MCF 10A (cell line): ENCODE measurements around the gene RBM12. TPM values are rescaled to one million over a fixed set of nuclear protein-coding genes. Genes with fewer than 3 reads are reported as not detected.
A peak's percentile ranks its signal among the peaks of the same experiment; 100 is the strongest.
"Not testable (repeated sequence)": the region's sequence is repeated elsewhere in the genome, so short reads cannot be mapped to it uniquely, and the experiment has no call there.

Source experiments
- BruUV-seq: library from RNA; stranded (reverse); fragments of 400-500 nt; replicated peaks from 2 replicates; lab custom pipeline; 2021; lab: Mats Ljungman, UMichigan
- CTCF ChIA-PET: fragments of 300-600 bp; sonication (Branson Sonifier 250); formaldehyde crosslinking; extraction: SDS; loops from one replicate; lab custom pipeline; 2021; ENCODE audit warnings: antibody characterized with exemption, inconsistent platforms; lab: Yijun Ruan, JAX
- POLR2A ChIA-PET: fragments of 300-600, 350-650 bp; sonication (Branson Sonifier 250); formaldehyde crosslinking; extraction: SDS; loops from one replicate; lab custom pipeline; 2020; ENCODE audit warnings: antibody characterized with exemption, inconsistent platforms; lab: Yijun Ruan, JAX
- DNase-seq: peaks from one replicate; pipeline ENCODE4 v3.0.0-alpha.2; 2018; ENCODE audit not compliant: unreplicated experiment
- H3K27ac Mint-ChIP-seq: one replicate; pipeline ENCODE4 v1.8.0; 2022; ENCODE audit warnings: mild to moderate bottlenecking, low read depth, mixed read lengths; ENCODE audit not compliant: unreplicated experiment
- H3K27me3 Mint-ChIP-seq: one replicate; pipeline ENCODE4 v1.8.0; 2022; ENCODE audit warnings: mixed read lengths; ENCODE audit not compliant: insufficient read depth, unreplicated experiment
- H3K36me3 Mint-ChIP-seq: one replicate; pipeline ENCODE4 v1.8.0; 2022; ENCODE audit warnings: mild to moderate bottlenecking, moderate library complexity, mixed read lengths; ENCODE audit not compliant: insufficient read depth, unreplicated experiment
- H3K4me1 Mint-ChIP-seq: one replicate; pipeline ENCODE4 v1.8.0; 2022; ENCODE audit warnings: mixed read lengths; ENCODE audit not compliant: insufficient read depth, unreplicated experiment
- H3K4me3 Mint-ChIP-seq: one replicate; pipeline ENCODE4 v1.8.0; 2022; ENCODE audit warnings: mild to moderate bottlenecking, moderate library complexity, mixed read lengths; ENCODE audit not compliant: unreplicated experiment
- H3K9me3 Mint-ChIP-seq: one replicate; pipeline ENCODE4 v1.8.0; 2022; ENCODE audit warnings: mixed read lengths; ENCODE audit not compliant: unreplicated experiment
- intact Hi-C: fragments of 100-400 bp; cut with micrococcal nuclease; formaldehyde crosslinking; loops from 2 replicates; pipeline ENCODE4 v1.14.1; 2022
- total RNA-seq: library from RNA; stranded (reverse); gene quantifications from 2 replicates; pipeline ENCODE4 v1.2.3, GENCODE V29; 2022
- TF ChIP-seq, protein P1 (sequence below): fragments of 200-600 bp; IDR thresholded peaks from one replicate; pipeline ENCODE4 v1.8.0; 2022; ENCODE audit warnings: antibody characterized with exemption, mild to moderate bottlenecking; ENCODE audit not compliant: unreplicated experiment

RBM12 gene
- total RNA-seq, 1 experiment from 2014 or later: 60.1 TPM

DNA sequence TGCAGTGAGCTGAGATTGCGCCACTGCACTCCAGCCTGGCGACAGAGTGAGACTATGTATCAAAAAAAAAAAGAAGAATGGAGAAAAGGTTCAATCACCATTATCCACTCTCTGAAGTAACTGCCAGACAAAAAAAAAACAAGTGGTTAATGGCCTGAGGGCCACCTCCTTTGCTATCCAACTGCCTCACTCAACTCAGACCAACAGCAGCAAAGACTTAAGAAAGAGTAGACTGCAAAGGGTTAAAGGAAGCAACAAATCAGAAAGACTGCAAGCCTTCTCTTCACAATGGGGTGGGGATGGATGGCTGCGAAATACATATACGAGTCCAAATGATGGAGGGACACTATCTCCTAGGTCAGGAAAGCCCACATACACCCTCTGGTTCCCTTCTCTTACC is 31.3 kb upstream of the RBM12 start:
- intact Hi-C loops: no loop called here
- H3K9me3 Mint-ChIP-seq: no peaks in the 10 kb centered on the region
- H3K4me1 Mint-ChIP-seq: peaks cover 14% of the 10 kb centered on the region
- ChIA-PET POLR2A (no interaction called here), CTCF (interaction anchor here (0.6 kb wide), 1 partner anchor 100 kb away, joined by 3 read pairs; no protein-coding TSS in a partner anchor)
- no peak for DNase-seq
- no peaks in the 10 kb centered on the region for H3K27me3 Mint-ChIP-seq
- BruUV-seq: no TSS peak
- H3K4me3 Mint-ChIP-seq: no peak overlapping the region
- TF ChIP-seq, protein P1, sequence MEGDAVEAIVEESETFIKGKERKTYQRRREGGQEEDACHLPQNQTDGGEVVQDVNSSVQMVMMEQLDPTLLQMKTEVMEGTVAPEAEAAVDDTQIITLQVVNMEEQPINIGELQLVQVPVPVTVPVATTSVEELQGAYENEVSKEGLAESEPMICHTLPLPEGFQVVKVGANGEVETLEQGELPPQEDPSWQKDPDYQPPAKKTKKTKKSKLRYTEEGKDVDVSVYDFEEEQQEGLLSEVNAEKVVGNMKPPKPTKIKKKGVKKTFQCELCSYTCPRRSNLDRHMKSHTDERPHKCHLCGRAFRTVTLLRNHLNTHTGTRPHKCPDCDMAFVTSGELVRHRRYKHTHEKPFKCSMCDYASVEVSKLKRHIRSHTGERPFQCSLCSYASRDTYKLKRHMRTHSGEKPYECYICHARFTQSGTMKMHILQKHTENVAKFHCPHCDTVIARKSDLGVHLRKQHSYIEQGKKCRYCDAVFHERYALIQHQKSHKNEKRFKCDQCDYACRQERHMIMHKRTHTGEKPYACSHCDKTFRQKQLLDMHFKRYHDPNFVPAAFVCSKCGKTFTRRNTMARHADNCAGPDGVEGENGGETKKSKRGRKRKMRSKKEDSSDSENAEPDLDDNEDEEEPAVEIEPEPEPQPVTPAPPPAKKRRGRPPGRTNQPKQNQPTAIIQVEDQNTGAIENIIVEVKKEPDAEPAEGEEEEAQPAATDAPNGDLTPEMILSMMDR: no peak
- peaks cover 74% of the 10 kb centered on the region for H3K36me3 Mint-ChIP-seq
- H3K27ac Mint-ChIP-seq: no peak overlapping the region

DNA sequence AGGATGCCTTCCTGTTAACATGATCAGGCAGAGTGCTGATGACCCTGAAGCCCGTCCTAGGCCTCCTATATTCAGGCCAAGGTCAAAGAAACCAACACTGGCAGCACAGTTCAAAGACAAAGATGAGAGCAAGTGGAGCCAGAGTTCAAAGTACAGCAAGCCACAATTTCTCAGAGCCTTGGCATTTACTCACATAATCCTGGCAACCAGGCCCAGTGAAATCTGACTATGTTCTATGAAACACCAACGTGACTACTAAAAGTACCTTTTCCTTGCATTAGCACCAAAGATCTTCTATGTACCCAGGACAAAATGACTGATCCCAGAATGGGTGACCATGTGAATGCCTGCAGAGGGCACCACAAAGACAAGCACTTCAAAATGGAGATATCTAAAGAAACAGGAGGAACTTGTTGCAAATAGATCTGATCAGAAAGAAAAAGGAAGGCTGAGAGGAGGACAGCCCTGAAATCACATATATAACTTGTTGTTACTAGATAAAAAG is 30.6 kb upstream of the RBM12 start:
- CTCF ChIA-PET: no interaction called here
- TF ChIP-seq, protein P1: no peak
- Mint-ChIP-seq H3K27ac (peak overlapping the region; percentile 5), H3K4me1 (peaks cover 14% of the 10 kb centered on the region), H3K36me3 (peaks cover 74% of the 10 kb centered on the region), H3K27me3 (no peaks in the 10 kb centered on the region), H3K9me3 (no peaks in the 10 kb centered on the region), H3K4me3 (no peak overlapping the region)
- no peak for DNase-seq
- POLR2A ChIA-PET: no interaction called here
- BruUV-seq: no TSS peak
- intact Hi-C loops: no loop called here

DNA sequence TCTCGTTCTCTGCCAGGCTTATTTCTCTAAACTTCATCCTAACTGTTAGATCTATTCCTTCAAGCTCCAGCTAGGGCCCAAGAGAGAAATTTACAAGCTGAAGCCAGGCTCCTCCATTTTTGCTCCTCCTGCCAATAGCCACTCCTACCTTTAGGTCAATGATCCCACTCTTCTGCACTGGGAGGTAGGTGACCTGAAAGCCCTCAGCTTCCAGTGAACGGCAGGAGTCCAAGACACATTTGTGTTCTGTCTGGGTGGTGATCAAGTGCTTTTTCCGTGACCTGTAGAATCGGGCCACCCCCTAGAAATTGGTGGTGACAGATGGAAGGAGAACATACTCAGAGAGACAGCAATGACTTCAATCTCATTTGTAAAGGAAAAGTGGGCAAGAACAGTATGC is 25.6 kb upstream of the RBM12 start:
- no TSS peak for BruUV-seq
- H3K27ac Mint-ChIP-seq: no peak overlapping the region
- peaks cover 85% of the 10 kb centered on the region for H3K36me3 Mint-ChIP-seq
- no peak for DNase-seq
- H3K4me3 Mint-ChIP-seq: no peak overlapping the region
- POLR2A ChIA-PET: interaction anchor here (0.9 kb wide), 1 partner anchor 12 kb away, joined by 3 read pairs; no protein-coding TSS in a partner anchor
- CTCF ChIA-PET: no interaction called here
- intact Hi-C loops: no loop called here
- H3K27me3 Mint-ChIP-seq: no peaks in the 10 kb centered on the region
- no peaks in the 10 kb centered on the region for H3K9me3 Mint-ChIP-seq
- TF ChIP-seq, protein P1: no peak
- H3K4me1 Mint-ChIP-seq: no peaks in the 10 kb centered on the region

DNA sequence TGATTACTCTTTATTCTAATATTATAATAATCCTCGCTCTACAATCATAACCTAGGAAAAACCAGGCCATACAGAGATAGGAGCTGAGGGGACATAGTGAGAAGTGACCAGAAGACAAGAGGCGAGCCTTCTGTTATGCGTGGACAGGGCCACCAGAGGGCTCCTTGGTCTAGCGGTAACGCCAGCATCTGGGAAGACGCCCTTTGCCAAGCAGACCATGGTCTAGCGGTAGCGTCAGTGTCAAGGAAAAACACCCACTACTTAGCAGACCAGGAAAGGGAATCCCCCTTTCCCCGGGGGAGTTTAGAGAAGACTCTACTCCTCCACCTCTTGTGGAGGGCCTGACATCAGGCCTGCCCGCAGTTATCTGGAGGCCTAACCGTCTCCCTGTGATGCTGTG is 22.2 kb upstream of the RBM12 start:
- POLR2A ChIA-PET: interaction anchor here (0.7 to 1.8 kb wide), 2 partner anchors 13 to 24 kb away, joined by 3 to 9 read pairs; partner anchors contain the start of genes NFS1 and ROMO1
- H3K27me3 Mint-ChIP-seq, DNase-seq, H3K9me3 Mint-ChIP-seq, H3K4me1 Mint-ChIP-seq, H3K27ac Mint-ChIP-seq, H3K4me3 Mint-ChIP-seq, BruUV-seq, intact Hi-C loops: not testable (repeated sequence)
- TF ChIP-seq, protein P1: peak; percentile 40
- peaks cover 85% of the 10 kb centered on the region for H3K36me3 Mint-ChIP-seq
- CTCF ChIA-PET: interaction anchor here (0.6 kb wide), 1 partner anchor 749 kb away, joined by 5 read pairs; no protein-coding TSS in a partner anchor

DNA sequence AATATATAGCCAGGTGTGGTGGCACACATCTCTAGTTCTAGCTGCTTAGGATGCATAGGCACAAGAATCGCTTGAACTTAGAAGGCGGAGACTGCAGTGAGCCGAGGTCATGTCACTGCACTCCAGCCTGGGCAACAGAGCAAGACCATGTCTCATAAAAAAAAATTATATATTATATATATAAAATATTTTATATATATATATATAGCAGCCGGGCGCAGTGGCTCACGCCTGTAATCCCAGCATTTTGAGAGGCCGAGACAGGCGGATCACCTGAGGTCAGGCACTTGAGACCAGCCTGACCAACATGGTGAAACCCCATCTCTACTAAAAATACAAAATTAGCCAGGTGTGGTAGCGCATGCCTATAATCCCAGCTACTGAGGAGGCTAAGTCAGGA is 20.7 kb upstream of the RBM12 start:
- intact Hi-C loops, H3K27me3 Mint-ChIP-seq, H3K4me1 Mint-ChIP-seq, H3K4me3 Mint-ChIP-seq, DNase-seq, BruUV-seq, H3K9me3 Mint-ChIP-seq, H3K27ac Mint-ChIP-seq: not testable (repeated sequence)
- peaks cover 71% of the 10 kb centered on the region for H3K36me3 Mint-ChIP-seq
- ChIA-PET POLR2A (interaction anchor here (1.5 kb wide), 1 partner anchor 17 kb away, joined by 8 read pairs; no protein-coding TSS in a partner anchor), CTCF (interaction anchor here (0.9 to 1.1 kb wide), 2 partner anchors 20 to 221 kb away, joined by 4 to 5 read pairs; no protein-coding TSS in a partner anchor)
